Activated naive CD4-positive, alpha-beta T cell treated with anti-CD3 and anti-CD28 coated beads for 36 hours (primary cell): ENCODE data around the gene SP1. TPM values are rescaled to one million over a fixed set of nuclear protein-coding genes. Genes with fewer than 3 reads are reported as not detected.
"Not testable (repeated sequence)": the region's sequence is repeated elsewhere in the genome, so short reads cannot be mapped to it uniquely, and the experiment has no call there.

ENCODE experiments used
- CTCF ChIA-PET: fragments of 350-600 bp; sonication (Branson Sonifier 250); formaldehyde crosslinking; loops from one replicate; lab custom pipeline; 2021; ENCODE audit warnings: antibody characterized with exemption; lab: Charles Lee
- DNase-seq: peaks from one replicate; pipeline ENCODE4 v3.0.0-alpha.2; 2020
- H3K27ac Mint-ChIP-seq: one replicate; pipeline ENCODE4 v1.8.0; 2021; ENCODE audit warnings: mild to moderate bottlenecking, mixed read lengths
- H3K27me3 Mint-ChIP-seq: one replicate; pipeline ENCODE4 v1.8.0; 2021; ENCODE audit warnings: low read depth, mixed read lengths
- H3K36me3 Mint-ChIP-seq: one replicate; pipeline ENCODE4 v1.8.0; 2021; ENCODE audit warnings: low read depth, mixed read lengths
- H3K4me1 Mint-ChIP-seq: one replicate; pipeline ENCODE4 v1.8.0; 2021; ENCODE audit warnings: low read depth, mixed read lengths
- H3K4me3 Mint-ChIP-seq: one replicate; pipeline ENCODE4 v1.8.0; 2021; ENCODE audit warnings: mild to moderate bottlenecking, moderate library complexity, mixed read lengths
- H3K9me3 Mint-ChIP-seq: one replicate; pipeline ENCODE4 v1.8.0; 2021; ENCODE audit warnings: mixed read lengths
- intact Hi-C: fragments of 100-400 bp; cut with micrococcal nuclease; formaldehyde crosslinking; loops from one replicate; pipeline ENCODE4 v1.15.1; 2023
- total RNA-seq, 2 experiments: library from RNA; stranded (reverse); gene quantifications; one replicate each; pipeline ENCODE4 v1.2.3, GENCODE V29; 2021

Gene SP1
- total RNA-seq, 2 experiments from 2014 or later: 87.6 to 91.9 TPM

DNA sequence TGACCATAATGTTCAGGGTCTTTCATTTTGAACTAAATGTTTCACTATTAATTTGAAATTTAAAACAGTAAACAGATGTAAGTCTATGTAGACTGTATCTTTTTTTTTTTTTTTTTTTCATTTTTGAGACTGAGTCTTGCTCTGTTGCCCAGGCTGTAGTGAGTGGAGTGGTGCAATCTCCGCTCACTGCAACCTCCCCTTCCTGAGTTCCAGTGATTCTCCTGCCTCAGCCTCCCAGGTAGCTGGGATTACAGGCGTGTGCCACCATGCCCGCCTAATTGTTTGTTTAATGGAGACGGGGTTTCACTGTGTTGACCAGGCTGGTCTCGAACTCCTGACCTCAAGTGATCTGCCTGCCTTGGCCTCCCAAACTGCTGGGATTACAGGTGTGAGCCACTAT lies 6.4 kb downstream of the SP1 start:
- H3K4me3 Mint-ChIP-seq: peak overlapping the region; percentile 38
- intact Hi-C loops: loop anchor here (10.0 kb wide), 1 partner anchor 1028 kb away; the partner anchor contains the start of gene ITGA5
- H3K4me1 Mint-ChIP-seq: peaks cover 82% of the 10 kb centered on the region
- DNase-seq, H3K9me3 Mint-ChIP-seq, H3K27me3 Mint-ChIP-seq, H3K27ac Mint-ChIP-seq: not testable (repeated sequence)
- peaks cover 54% of the 10 kb centered on the region for H3K36me3 Mint-ChIP-seq
- CTCF ChIA-PET: interaction anchor here (1.2 to 4.0 kb wide), 3 partner anchors 33 to 41 kb away, joined by 4 to 24 read pairs (median 6); no protein-coding TSS in a partner anchor

DNA sequence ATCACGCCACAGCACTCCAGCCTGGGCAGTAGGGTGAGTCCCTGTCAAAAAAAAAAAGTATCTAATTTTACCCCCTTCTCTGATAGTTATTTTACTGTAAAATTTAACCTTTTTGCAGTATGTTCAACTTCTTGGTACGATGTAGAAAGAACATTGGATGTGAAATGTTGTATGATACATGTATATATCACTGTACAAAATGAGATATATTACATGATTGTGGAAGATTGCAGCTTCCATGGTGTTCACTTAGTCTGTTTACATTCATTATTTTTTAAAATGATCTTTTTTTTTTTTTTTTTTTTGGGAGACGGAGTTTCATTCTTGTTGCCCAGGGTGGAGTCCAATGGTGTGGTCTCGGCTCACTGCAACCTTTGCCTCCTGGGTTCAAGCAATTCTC lies 9.0 kb downstream of the SP1 start:
- CTCF ChIA-PET: interaction anchor here (0.6 to 4.0 kb wide), 3 partner anchors 28 to 55 kb away, joined by 4 to 24 read pairs (median 4); no protein-coding TSS in a partner anchor
- intact Hi-C loops: loop anchor here (10.0 kb wide), 1 partner anchor 1026 kb away; the partner anchor contains the start of gene ITGA5
- no peak for DNase-seq
- H3K4me1 Mint-ChIP-seq: peaks cover 61% of the 10 kb centered on the region
- no peaks in the 10 kb centered on the region for H3K9me3 Mint-ChIP-seq
- H3K27me3 Mint-ChIP-seq: no peaks in the 10 kb centered on the region
- H3K27ac Mint-ChIP-seq: no peak overlapping the region
- no peak overlapping the region for H3K4me3 Mint-ChIP-seq
- H3K36me3 Mint-ChIP-seq: peaks cover 30% of the 10 kb centered on the region

DNA sequence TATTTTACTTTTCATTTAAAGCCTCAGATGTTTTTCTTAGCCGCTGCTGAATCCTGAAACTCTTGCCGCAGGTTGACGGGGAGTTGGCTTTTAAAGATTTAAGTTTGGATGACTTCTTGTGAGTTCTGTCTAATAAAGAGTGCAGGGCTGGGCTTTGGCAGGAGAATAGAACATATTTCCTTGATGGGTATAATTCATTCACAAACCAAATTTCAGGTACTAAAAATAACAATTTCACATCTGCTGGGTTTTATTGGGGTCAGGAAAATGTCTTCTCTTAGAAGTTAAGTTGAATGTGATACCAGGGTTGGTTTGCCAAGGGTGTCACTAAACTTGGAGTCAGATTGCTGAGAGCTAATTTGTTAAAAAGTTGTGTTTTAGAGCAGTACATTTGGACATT lies 9.7 kb downstream of the SP1 start:
- H3K9me3 Mint-ChIP-seq: no peaks in the 10 kb centered on the region
- peaks cover 25% of the 10 kb centered on the region for H3K36me3 Mint-ChIP-seq
- no peak overlapping the region for H3K4me3 Mint-ChIP-seq
- CTCF ChIA-PET: no interaction called here
- intact Hi-C loops: loop anchor here (10.0 kb wide), 1 partner anchor 1025 kb away; the partner anchor contains the start of gene ITGA5
- DNase-seq: no peak
- H3K4me1 Mint-ChIP-seq: peaks cover 55% of the 10 kb centered on the region
- no peaks in the 10 kb centered on the region for H3K27me3 Mint-ChIP-seq
- no peak overlapping the region for H3K27ac Mint-ChIP-seq

DNA sequence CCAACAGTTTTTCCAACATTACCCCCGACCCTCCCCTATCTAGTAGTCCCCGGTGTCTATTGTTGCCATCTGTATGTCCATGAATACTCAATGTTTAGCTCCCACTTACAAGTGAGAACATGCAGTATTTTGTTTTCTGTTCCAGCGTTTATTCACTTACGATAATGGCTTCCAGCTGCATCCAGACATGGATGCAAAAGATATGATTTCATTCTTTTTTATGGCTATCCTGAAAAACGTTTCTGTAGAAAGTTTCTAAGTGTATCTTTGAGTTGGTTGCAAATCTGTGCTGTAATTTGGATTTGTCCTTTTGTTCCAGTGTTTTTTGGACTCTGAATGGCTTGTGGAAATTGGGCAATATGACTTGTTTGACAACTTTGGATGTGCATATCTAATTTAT lies 11.7 kb downstream of the SP1 start:
- no peaks in the 10 kb centered on the region for H3K27me3 Mint-ChIP-seq
- H3K9me3 Mint-ChIP-seq: no peaks in the 10 kb centered on the region
- CTCF ChIA-PET: interaction anchor here (0.8 to 1.4 kb wide), 2 partner anchors 29 to 39 kb away, joined by 3 to 4 read pairs; no protein-coding TSS in a partner anchor
- peak overlapping the region; percentile 46 for H3K27ac Mint-ChIP-seq
- H3K4me1 Mint-ChIP-seq: peaks cover 45% of the 10 kb centered on the region
- peaks cover 22% of the 10 kb centered on the region for H3K36me3 Mint-ChIP-seq
- no peak for DNase-seq
- no peak overlapping the region for H3K4me3 Mint-ChIP-seq
- intact Hi-C loops: no loop called here

DNA sequence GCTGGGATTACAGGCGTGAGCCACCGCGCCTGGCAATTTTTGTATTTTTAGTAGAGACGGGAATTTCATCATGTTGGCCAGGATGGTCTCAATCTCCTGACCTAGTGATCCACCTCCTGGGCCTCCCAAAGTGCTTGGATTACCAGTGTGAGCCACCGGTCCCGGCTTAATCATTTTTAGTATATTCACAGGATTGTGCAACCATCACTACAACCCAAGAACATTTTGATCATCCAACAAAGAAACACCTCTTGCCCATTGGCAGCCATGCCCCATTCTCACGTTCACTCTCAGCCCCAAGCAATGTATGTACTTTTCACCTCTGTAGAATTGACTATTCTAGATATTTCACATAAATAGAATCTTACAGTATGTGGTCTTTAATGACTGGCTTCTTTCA lies 19.9 kb downstream of the SP1 start:
- H3K9me3 Mint-ChIP-seq: no peaks in the 10 kb centered on the region
- intact Hi-C loops: no loop called here
- H3K4me1 Mint-ChIP-seq: peaks cover 12% of the 10 kb centered on the region
- CTCF ChIA-PET: no interaction called here
- peaks cover 9% of the 10 kb centered on the region for H3K36me3 Mint-ChIP-seq
- no peak overlapping the region for H3K4me3 Mint-ChIP-seq
- H3K27ac Mint-ChIP-seq: no peak overlapping the region
- H3K27me3 Mint-ChIP-seq: no peaks in the 10 kb centered on the region
- no peak for DNase-seq

DNA sequence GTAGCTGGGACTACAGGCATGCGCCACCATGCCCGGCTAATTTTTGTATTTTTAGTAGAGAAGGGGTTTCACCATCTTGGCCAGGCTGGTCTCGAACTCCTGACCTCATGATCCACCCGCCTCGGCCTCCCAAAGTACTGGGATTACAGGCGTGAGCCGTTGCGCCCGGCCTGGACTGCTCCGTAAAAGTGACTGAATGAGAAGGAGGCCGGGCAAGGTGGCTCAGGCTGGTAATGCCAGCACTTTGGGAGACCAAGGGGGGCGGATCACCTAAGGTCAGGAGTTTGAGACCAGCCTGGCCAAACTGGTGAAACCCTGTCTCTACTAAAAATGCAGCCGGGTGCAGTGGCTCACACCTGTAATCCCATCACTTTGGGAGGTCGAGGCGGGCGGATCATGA lies 22.4 kb downstream of the SP1 start:
- peaks cover 11% of the 10 kb centered on the region for H3K36me3 Mint-ChIP-seq
- H3K27ac Mint-ChIP-seq, DNase-seq, intact Hi-C loops, H3K9me3 Mint-ChIP-seq, H3K27me3 Mint-ChIP-seq, H3K4me1 Mint-ChIP-seq, H3K4me3 Mint-ChIP-seq: not testable (repeated sequence)
- CTCF ChIA-PET: interaction anchor here (1.0 to 1.1 kb wide), 3 partner anchors 30 to 57 kb away, joined by 3 read pairs; no protein-coding TSS in a partner anchor

DNA sequence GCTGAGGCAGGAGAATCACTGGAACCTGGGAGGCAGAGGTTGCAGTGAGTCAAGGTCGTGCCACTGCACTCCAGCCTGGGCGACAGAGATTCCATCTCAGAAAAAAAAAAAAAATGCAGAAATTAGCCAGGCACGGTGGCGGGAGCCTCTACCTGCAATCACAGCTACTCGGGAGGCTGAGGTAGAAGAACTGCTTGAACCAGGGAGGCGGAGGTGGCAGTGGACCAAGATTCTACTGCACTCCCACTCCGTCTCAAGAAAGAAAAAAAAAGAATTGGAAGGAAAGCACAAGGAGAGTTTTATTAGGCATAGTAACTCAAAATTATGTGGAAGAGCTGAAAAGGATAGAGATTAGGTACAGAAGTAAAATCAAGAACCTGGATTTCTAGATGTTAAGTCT lies 22.9 kb downstream of the SP1 start:
- no peak overlapping the region for H3K27ac Mint-ChIP-seq
- no peaks in the 10 kb centered on the region for H3K27me3 Mint-ChIP-seq
- peaks cover 11% of the 10 kb centered on the region for H3K36me3 Mint-ChIP-seq
- H3K9me3 Mint-ChIP-seq: no peaks in the 10 kb centered on the region
- peaks cover 9% of the 10 kb centered on the region for H3K4me1 Mint-ChIP-seq
- CTCF ChIA-PET: interaction anchor here (1.1 kb wide), 1 partner anchor 31 kb away, joined by 3 read pairs; no protein-coding TSS in a partner anchor
- intact Hi-C loops: no loop called here
- no peak overlapping the region for H3K4me3 Mint-ChIP-seq
- DNase-seq: no peak

DNA sequence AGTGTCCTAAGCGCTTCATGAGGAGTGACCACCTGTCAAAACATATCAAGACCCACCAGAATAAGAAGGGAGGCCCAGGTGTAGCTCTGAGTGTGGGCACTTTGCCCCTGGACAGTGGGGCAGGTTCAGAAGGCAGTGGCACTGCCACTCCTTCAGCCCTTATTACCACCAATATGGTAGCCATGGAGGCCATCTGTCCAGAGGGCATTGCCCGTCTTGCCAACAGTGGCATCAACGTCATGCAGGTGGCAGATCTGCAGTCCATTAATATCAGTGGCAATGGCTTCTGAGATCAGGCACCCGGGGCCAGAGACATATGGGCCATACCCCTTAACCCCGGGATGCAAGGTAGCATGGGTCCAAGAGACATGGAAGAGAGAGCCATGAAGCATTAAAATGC lies 31.0 kb downstream of the SP1 start:
- no peaks in the 10 kb centered on the region for H3K9me3 Mint-ChIP-seq
- CTCF ChIA-PET: interaction anchor here (1.6 to 2.4 kb wide), 2 partner anchors 10 to 37 kb away, joined by 4 to 7 read pairs; no protein-coding TSS in a partner anchor
- intact Hi-C loops: loop anchor here (10.0 kb wide), 1 partner anchor 206 kb away; the partner anchor contains the start of gene ITGB7
- H3K4me3 Mint-ChIP-seq: no peak overlapping the region
- H3K36me3 Mint-ChIP-seq: peaks cover 32% of the 10 kb centered on the region
- DNase-seq: no peak
- H3K27ac Mint-ChIP-seq: peak overlapping the region; percentile 35
- H3K4me1 Mint-ChIP-seq: peaks cover 44% of the 10 kb centered on the region
- H3K27me3 Mint-ChIP-seq: no peaks in the 10 kb centered on the region

DNA sequence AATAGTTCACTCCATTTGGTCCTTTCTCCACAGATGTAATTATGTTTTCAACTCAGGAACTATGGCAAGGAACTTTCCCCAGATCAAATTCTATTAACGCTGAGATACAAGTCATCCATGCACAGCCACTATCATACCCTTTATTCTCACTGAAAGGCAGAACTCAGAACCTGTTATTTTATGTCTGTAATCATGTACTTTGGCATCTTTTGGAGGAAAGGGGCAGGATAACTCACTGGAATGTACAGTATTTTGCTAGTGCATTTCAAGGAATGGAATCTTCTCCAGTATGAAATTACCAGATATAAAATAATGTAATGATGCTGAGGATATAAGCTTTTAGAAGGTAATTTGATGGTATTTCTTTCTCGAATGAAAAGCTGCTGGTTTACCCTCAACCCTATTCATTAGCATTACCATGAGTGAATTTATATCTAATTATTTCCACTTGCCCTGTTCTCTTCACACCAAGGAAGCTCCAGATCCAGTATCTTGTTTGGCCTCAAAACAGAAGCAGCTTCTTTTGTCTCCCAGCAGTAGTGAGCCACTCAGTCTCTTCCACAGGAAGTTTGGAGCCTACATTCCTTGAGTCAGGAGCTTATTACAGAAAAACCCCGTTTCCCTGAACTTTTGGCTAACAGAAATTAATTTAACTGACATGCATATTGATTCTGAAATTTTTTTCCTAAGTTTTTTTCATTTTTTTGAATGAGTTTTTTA lies 33.7 kb downstream of the SP1 start:
- intact Hi-C loops: loop anchor here (10.0 kb wide), 1 partner anchor 209 kb away; the partner anchor contains the start of gene ITGB7
- peaks cover 66% of the 10 kb centered on the region for H3K4me1 Mint-ChIP-seq
- CTCF ChIA-PET: interaction anchor here (0.6 to 2.8 kb wide), 4 partner anchors 47 to 89 kb away, joined by 3 to 14 read pairs (median 5); no protein-coding TSS in a partner anchor
- no peaks in the 10 kb centered on the region for H3K9me3 Mint-ChIP-seq
- peaks cover 25% of the 10 kb centered on the region for H3K36me3 Mint-ChIP-seq
- no peak overlapping the region for H3K4me3 Mint-ChIP-seq
- no peak overlapping the region for H3K27ac Mint-ChIP-seq
- DNase-seq: no peak
- H3K27me3 Mint-ChIP-seq: no peaks in the 10 kb centered on the region

DNA sequence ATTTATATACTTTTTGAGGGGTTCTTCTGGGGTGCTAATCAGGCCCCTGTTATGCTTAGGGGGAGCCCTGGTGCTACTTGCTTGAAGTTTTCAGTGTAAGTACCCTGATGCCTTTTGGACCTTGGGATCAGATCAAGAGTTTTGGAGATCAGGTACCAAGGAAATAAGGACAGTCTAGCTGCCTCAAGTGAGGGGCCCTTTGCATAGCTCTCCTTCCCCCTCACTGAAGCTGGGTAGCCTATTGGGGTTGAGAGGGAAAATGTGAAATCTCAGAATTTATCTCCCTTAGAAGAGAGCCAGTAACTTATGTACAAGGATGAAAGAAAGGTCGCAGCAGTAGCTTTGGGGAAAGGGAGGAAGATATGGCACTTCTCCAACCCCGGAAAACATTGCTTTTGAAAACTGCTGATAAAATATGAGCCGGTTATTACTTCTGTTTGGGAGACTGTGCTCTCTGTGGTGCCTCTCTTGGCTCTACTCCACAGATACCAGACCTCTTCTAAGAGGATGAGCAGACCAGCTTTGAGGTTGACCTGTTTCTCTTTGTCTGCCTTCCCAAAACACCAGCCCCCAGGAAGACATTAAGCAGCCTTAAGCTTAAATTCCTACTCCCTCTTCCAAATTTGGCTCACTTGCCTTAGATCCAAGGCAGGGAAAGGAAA lies 34.9 kb downstream of the SP1 start:
- H3K27ac Mint-ChIP-seq: no peak overlapping the region
- peaks cover 74% of the 10 kb centered on the region for H3K4me1 Mint-ChIP-seq
- H3K4me3 Mint-ChIP-seq: no peak overlapping the region
- H3K9me3 Mint-ChIP-seq: no peaks in the 10 kb centered on the region
- no peaks in the 10 kb centered on the region for H3K27me3 Mint-ChIP-seq
- intact Hi-C loops: loop anchor here (10.0 kb wide), 1 partner anchor 210 kb away; the partner anchor contains the start of gene ITGB7
- CTCF ChIA-PET: interaction anchor here (0.9 to 2.8 kb wide), 3 partner anchors 63 to 93 kb away, joined by 3 to 14 read pairs (median 5); no protein-coding TSS in a partner anchor
- DNase-seq: no peak
- H3K36me3 Mint-ChIP-seq: peaks cover 19% of the 10 kb centered on the region

DNA sequence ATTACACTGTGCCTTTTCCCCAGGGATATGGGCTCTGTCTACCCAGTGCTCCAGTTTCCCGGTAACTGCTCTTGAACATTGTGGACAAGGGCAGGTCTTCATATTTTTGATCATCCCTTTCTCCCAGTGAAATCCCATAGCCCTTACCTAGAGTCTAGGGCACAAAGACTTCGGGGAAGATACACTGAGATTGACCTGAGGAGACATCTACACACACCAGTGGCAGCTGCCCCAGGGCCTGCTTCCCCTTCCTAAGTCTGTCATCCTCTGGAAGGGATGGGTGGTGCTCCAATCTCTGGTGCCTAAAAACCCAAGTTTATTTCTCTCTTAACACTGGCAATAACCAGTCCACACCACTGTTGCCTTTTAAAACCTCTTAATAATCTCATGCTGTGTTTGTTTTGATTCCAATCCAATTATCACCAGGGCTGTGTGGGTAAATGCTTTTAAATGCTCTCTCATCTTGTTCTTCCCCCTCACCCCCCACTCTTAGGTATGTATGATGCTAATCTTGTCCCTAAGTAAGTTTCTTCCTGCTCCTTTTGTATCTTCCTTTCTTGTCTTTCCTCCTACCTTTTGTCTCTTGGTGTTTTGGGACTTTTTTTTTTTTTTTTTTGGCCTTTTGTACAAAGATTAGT lies 35.9 kb downstream of the SP1 start:
- CTCF ChIA-PET: interaction anchor here (2.8 to 2.9 kb wide), 2 partner anchors 63 to 64 kb away, joined by 14 to 37 read pairs; no protein-coding TSS in a partner anchor
- H3K27ac Mint-ChIP-seq, H3K9me3 Mint-ChIP-seq, DNase-seq, H3K27me3 Mint-ChIP-seq, H3K4me3 Mint-ChIP-seq: not testable (repeated sequence)
- Mint-ChIP-seq H3K4me1 (peaks cover 78% of the 10 kb centered on the region), H3K36me3 (peaks cover 15% of the 10 kb centered on the region)
- intact Hi-C loops: loop anchor here (10.0 kb wide), 1 partner anchor 211 kb away; the partner anchor contains the start of gene ITGB7
